Thoracic aorta (tissue), 2 donors: ENCODE results near the gene FOXP1. TPM values are rescaled to one million over a fixed set of nuclear protein-coding genes. Genes with fewer than 3 reads are reported as not detected.

Source experiments
- ATAC-seq: fragments of 150-250 bp; one replicate; pipeline ENCODE4 v1.8.0; 2017; ENCODE audit warnings: low read depth; ENCODE audit not compliant: insufficient number of reproducible peaks, low FRiP score
- DNase-seq: peaks from one replicate; pipeline ENCODE4 v3.0.0-alpha.2; 2020; ENCODE audit warnings: low spot score
- H3K27ac ChIP-seq, 2 donors: fragments of 200-600 bp; sonication (generic); 1 replicate in 1 of 2; 2 replicates in 1 of 2; pipeline ENCODE4 v1.5.1; 2016; ENCODE audit warnings: mild to moderate bottlenecking in 2 of 2, moderate library complexity in 2 of 2
- H3K27me3 ChIP-seq: fragments of 200-600 bp; sonication (generic); replicated peaks from 2 replicates; pipeline ENCODE4 v1.6.0; 2016; ENCODE audit warnings: mild to moderate bottlenecking; ENCODE audit not compliant: insufficient read depth
- H3K36me3 ChIP-seq: fragments of 200-600 bp; sonication (generic); one replicate; pipeline ENCODE4 v1.5.1; 2016
- H3K4me1 ChIP-seq, 2 donors: fragments of 200-600 bp; sonication (generic); 1 replicate in 1 of 2; 2 replicates in 1 of 2; pipeline versions ENCODE4 v1.5.1 to v1.6.0; 2016; ENCODE audit warnings: low read depth in 2 of 2, mild to moderate bottlenecking in 1 of 2; ENCODE audit not compliant: control insufficient read depth in 1 of 2
- H3K4me3 ChIP-seq: fragments of 200-600 bp; sonication (generic); 2 replicates; pipeline ENCODE4 v1.5.1; 2016; ENCODE audit warnings: mild to moderate bottlenecking
- H3K9me3 ChIP-seq: fragments of 200-600 bp; sonication (generic); 2 replicates; pipeline ENCODE4 v1.5.1; 2016
- total RNA-seq, 2 donors: library from RNA; depleted of rRNA; stranded (reverse); fragments of >200 nt; gene quantifications; one replicate each; pipeline versions ENCODE4 v1.1.0 to v1.2.3, GENCODE V29; 2016
- TF ChIP-seq, protein P1 (sequence below): fragments of 200-600 bp; sonication (generic); IDR thresholded peaks from one replicate; pipeline ENCODE4 v1.5.1; 2019; ENCODE audit warnings: antibody characterized with exemption

The FOXP1 gene
- total RNA-seq, 2 donors from 2014 or later = 176 to 255 TPM

- no peaks in the 10 kb centered on the region for H3K27me3 ChIP-seq
- ATAC-seq (no peak), DNase-seq (no peak)
- no peaks in the 10 kb centered on the region for H3K36me3 ChIP-seq
- H3K9me3 ChIP-seq = no peaks in the 10 kb centered on the region
- TF ChIP-seq, protein P1, sequence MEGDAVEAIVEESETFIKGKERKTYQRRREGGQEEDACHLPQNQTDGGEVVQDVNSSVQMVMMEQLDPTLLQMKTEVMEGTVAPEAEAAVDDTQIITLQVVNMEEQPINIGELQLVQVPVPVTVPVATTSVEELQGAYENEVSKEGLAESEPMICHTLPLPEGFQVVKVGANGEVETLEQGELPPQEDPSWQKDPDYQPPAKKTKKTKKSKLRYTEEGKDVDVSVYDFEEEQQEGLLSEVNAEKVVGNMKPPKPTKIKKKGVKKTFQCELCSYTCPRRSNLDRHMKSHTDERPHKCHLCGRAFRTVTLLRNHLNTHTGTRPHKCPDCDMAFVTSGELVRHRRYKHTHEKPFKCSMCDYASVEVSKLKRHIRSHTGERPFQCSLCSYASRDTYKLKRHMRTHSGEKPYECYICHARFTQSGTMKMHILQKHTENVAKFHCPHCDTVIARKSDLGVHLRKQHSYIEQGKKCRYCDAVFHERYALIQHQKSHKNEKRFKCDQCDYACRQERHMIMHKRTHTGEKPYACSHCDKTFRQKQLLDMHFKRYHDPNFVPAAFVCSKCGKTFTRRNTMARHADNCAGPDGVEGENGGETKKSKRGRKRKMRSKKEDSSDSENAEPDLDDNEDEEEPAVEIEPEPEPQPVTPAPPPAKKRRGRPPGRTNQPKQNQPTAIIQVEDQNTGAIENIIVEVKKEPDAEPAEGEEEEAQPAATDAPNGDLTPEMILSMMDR = no peak
- H3K4me1 ChIP-seq = peaks cover 0 to 11% of the 10 kb centered on the region in 2 donors
- H3K4me3 ChIP-seq = no peak overlapping the region
- no peak overlapping the region for H3K27ac ChIP-seq
Measured at GRCh38 chr3:71417791-71418190, 165.7 kb downstream of the FOXP1 start.

GRCh38 chr3:71416876-71417275, 166.7 kb downstream of the FOXP1 start:
- ATAC-seq = no peak
- Histone ChIP-seq H3K4me1 (peaks cover 0 to 11% of the 10 kb centered on the region in 2 donors), H3K9me3 (no peaks in the 10 kb centered on the region), H3K27ac (no peak overlapping the region), H3K4me3 (no peak overlapping the region), H3K27me3 (no peaks in the 10 kb centered on the region), H3K36me3 (no peaks in the 10 kb centered on the region)
- no peak for DNase-seq
- TF ChIP-seq, protein P1 = no peak

DNA sequence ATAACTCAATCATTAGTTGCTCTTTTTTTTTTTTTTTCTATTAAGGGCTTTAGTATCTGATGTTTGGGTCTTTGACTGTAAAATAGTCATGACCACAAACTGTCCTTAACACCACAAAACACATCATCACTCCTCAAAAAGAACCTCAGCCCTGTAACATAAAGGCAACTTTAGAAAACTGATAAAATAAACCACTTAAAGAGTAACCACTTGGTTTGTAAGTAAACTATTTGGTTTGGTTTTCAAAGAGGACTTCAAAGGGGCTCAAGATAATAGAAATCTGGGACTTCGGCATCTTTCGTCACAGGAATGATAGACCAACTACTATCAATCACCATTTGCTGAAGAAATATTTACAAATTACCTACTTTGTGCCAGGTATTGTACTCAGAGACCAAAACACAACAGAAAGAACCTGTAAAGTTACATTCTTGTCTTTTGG, 167.8 kb downstream of the FOXP1 start:
- Histone ChIP-seq H3K9me3 (no peaks in the 10 kb centered on the region), H3K27me3 (no peaks in the 10 kb centered on the region), H3K36me3 (no peaks in the 10 kb centered on the region), H3K4me3 (no peak overlapping the region), H3K27ac (no peak overlapping the region), H3K4me1 (peaks cover 0 to 11% of the 10 kb centered on the region in 2 donors)
- no peak for ATAC-seq
- DNase-seq = no peak
- TF ChIP-seq, protein P1 = no peak

- no peak for DNase-seq
- H3K36me3 ChIP-seq = no peaks in the 10 kb centered on the region
- H3K4me3 ChIP-seq = no peak overlapping the region
- no peaks in the 10 kb centered on the region for H3K27me3 ChIP-seq
- H3K27ac ChIP-seq = no peak overlapping the region
- H3K4me1 ChIP-seq = peaks cover 0 to 11% of the 10 kb centered on the region in 2 donors
- TF ChIP-seq, protein P1 = no peak
- ATAC-seq = no peak
- no peaks in the 10 kb centered on the region for H3K9me3 ChIP-seq
Measured at GRCh38 chr3:71414189-71414927, 169.2 kb downstream of the FOXP1 start.

GRCh38 chr3:71413572-71413971, 170.0 kb downstream of the FOXP1 start:
- H3K27ac ChIP-seq = no peak overlapping the region
- no peaks in the 10 kb centered on the region for H3K9me3 ChIP-seq
- peaks cover 0 to 11% of the 10 kb centered on the region in 2 donors for H3K4me1 ChIP-seq
- no peaks in the 10 kb centered on the region for H3K36me3 ChIP-seq
- no peaks in the 10 kb centered on the region for H3K27me3 ChIP-seq
- no peak for DNase-seq
- TF ChIP-seq, protein P1 = no peak
- no peak overlapping the region for H3K4me3 ChIP-seq
- ATAC-seq = no peak
